Measurements from ENCODE around the gene FBF1.
"Not testable (repeated sequence)": the region's sequence is repeated elsewhere in the genome, so short reads cannot be mapped to it uniquely, and the experiment has no call there.

Gene FBF1

DNA sequence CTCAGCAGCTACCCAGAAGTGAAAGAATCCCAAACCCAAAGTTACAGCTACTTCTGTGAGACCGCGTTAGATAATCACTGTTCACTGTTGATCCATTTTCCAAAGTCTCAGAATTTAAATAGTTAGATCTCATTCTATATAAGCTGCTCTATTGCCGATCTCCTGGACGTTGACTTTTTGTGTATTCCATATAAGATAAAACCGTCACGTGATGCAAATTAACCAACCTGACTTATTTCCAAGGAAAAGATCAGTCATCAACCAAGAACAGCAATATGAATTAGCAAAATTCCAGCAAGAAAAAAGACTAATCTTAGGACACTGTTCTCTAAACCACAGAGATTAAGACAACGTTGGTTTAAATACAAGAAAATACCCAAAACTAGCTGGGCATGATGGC, 29.8 kb upstream of the FBF1 start:
- no peak overlapping the region for H3K4me3 ChIP-seq (ENCODE audit: control insufficient read depth, low read depth, low read length)
- TF ChIP-seq, protein P1, sequence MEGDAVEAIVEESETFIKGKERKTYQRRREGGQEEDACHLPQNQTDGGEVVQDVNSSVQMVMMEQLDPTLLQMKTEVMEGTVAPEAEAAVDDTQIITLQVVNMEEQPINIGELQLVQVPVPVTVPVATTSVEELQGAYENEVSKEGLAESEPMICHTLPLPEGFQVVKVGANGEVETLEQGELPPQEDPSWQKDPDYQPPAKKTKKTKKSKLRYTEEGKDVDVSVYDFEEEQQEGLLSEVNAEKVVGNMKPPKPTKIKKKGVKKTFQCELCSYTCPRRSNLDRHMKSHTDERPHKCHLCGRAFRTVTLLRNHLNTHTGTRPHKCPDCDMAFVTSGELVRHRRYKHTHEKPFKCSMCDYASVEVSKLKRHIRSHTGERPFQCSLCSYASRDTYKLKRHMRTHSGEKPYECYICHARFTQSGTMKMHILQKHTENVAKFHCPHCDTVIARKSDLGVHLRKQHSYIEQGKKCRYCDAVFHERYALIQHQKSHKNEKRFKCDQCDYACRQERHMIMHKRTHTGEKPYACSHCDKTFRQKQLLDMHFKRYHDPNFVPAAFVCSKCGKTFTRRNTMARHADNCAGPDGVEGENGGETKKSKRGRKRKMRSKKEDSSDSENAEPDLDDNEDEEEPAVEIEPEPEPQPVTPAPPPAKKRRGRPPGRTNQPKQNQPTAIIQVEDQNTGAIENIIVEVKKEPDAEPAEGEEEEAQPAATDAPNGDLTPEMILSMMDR (conservative IDR thresholded peaks at IDR 0.05; ENCODE audit: control insufficient read depth, insufficient read depth, low read depth, low read length), result no peak
- no peak for DNase-seq (ENCODE audit: low read depth)

DNA sequence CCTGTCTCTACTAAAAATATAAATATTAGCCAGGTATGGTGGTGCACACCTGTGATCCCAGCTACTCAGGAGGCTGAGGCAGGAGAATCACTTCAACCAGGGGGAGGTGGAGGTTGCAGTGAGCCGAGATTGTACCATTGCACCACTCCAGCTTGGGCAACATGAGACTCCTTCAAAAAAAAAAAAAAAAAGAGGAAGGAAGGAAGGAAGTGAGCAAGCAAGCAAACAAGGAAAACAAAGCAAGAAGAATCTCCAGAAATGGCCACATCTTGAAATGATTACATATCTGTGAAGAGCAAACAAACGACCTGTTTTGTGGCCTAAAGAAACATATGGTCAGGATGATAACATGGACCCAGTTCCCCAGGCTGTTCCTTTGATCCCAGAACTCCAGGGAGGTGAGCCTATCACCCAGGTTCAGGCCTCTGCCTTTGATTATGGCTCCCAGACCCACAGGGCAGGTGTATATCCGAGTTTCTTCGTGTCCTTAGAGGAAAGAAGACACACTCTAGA, 29.2 kb upstream of the FBF1 start:
- H3K4me3 ChIP-seq (ENCODE audit: control insufficient read depth, low read depth, low read length), result no peak overlapping the region
- peak; percentile 81 for DNase-seq (ENCODE audit: low read depth)
- TF ChIP-seq, protein P1 (conservative IDR thresholded peaks at IDR 0.05; ENCODE audit: control insufficient read depth, insufficient read depth, low read depth, low read length), result no peak

DNA sequence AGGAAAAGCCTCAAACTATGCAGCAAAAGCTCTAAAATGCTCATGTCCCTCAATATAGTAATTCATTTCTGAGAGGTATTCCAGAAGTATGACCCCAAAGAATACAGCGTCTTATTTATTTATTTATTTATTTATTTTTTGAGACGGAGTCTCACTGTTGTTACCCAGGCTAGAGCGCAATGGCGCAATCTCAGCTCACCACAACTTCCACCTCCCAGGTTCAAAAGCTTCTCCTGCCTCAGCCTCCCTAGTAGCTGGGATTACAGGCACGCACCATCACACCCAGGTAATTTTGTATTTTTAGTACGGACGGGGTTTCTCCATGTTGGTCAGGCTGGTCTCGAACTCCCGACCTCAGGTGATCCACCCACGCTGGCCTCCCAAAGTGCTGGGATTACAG, 28.2 kb upstream of the FBF1 start:
- not testable (repeated sequence) for H3K4me3 ChIP-seq (ENCODE audit: control insufficient read depth, low read depth, low read length); DNase-seq (ENCODE audit: low read depth)

DNA sequence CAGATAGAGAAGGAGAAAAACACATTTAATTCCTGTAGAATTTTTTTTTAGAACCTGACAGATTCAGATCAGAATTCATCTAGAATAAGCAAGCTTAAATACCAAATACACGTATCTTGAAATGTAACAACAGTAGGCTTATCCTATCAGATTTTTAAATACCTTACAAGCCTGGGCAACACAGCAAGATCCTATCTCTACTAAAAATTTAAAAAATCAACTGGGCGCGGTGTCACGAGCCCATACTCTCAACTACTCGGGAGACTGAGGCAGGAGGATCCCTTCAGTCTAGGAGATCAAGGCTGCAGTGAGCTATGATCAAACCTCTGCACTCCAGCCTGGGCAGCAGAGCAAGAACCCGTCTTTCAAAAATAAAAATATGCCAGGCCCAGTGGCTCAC, 24.6 kb upstream of the FBF1 start:
- no peak for DNase-seq (ENCODE audit: low read depth)
- TF ChIP-seq, protein P1 (conservative IDR thresholded peaks at IDR 0.05; ENCODE audit: control insufficient read depth, insufficient read depth, low read depth, low read length), result no peak
- no peak overlapping the region for H3K4me3 ChIP-seq (ENCODE audit: control insufficient read depth, low read depth, low read length)

DNA sequence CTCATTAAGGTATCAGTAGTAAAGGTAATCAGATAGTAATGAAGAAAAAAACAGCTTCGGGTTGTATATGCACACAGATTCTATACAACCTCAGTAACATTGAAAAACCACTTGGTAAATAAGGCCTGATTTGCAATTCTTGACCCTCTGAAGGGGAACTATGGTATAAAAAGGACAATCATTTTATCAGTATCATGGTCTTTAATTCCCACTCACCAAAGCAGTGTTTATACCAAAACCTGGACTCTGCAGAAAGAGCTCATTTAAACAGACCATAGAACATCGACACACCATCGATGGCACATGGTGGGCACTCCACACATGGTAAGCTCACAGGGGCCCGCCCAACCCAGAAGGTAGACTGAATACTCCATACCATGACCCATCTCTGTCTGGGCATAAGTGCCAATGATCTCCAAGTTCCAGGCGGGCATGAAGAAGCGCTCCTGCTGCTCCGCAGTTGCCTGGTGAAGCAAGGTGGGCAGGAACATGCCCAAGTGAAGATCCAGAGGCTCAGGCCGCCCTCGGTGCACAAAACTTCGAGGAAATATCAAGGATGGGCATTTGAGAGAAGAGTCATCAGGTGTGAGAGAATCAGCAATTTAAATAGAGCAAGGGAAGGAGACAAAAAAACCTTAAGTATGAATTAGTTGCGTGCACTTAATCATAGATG, 19.1 kb upstream of the FBF1 start:
- DNase-seq (ENCODE audit: low read depth), result no peak
- TF ChIP-seq, protein P1 (conservative IDR thresholded peaks at IDR 0.05; ENCODE audit: control insufficient read depth, insufficient read depth, low read depth, low read length), result no peak
- H3K4me3 ChIP-seq (ENCODE audit: control insufficient read depth, low read depth, low read length), result no peak overlapping the region

DNA sequence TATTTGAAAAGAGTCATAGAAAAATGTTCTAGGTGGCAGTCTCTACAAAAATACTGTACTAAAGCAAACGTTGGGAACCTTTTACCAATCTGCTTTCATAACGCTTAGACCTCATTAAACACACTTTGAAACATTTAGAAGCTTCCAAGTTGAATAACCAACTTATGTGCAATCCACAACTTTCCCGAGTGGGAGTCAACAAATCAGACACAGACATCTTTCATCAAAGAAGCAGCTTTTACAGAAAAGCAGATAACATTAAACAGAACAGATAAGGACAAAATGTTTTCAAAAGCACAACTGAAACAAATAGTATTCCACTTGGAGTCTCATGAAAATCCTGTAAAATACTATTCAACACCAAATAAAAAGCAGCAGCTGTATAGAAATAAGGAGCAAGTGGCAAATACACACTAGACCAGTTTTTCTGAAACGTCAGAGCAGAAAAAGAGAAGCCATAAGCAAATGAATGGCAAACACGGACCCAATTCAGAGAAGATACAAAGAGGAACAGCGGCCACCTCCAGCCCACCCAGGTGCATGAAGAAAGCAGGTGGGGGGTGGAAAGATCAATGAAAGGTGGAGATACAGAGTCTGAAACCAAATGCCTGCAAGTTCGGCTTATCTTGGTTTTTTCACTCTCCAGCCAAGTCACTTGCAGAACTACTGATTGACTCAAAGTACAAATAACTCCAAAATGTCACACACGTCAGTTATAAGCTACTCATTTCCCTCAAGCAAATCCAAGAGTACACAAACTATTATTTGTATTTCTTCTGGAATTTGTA, 18.4 kb upstream of the FBF1 start:
- TF ChIP-seq, protein P1 (conservative IDR thresholded peaks at IDR 0.05; ENCODE audit: control insufficient read depth, insufficient read depth, low read depth, low read length), result no peak
- no peak overlapping the region for H3K4me3 ChIP-seq (ENCODE audit: control insufficient read depth, low read depth, low read length)
- no peak for DNase-seq (ENCODE audit: low read depth)

DNA sequence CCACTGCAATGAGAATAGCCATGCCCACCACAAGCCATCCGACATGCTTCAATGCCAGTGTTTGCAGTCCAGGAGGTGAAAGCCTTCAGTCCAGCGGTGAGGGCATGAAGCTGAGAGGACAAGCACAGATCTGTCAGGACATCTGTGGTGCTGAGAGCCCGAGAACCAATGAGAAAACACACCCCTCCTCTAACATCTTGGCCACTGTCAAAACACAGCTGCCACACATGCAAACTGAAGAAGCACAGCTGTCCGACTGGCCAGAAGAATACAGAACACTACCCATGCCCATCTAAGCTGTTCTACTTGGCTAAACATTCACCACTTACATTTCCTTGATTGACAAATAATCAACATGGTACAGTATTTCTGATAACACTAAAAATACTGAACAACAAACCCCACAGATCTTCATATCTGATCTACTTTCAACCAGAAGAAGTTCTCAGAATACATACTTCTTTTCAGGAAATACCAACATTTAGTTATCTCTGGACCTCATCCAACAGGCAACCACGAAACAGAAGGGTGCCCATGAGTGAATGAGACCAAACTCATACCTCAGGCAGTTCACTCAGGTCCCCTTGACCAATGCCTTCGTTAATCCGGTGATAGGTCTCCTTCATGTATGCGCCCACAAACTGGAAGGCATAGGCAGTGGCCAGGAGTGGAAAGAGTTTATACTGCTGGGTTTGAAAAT, 10.2 kb upstream of the FBF1 start:
- TF ChIP-seq, protein P1 (conservative IDR thresholded peaks at IDR 0.05; ENCODE audit: control insufficient read depth, insufficient read depth, low read depth, low read length), result no peak
- DNase-seq (ENCODE audit: low read depth), result no peak
- H3K4me3 ChIP-seq (ENCODE audit: control insufficient read depth, low read depth, low read length), result no peak overlapping the region

Data from fibroblast of mammary gland (primary cell).